CD14-positive monocyte (primary cell): ENCODE measurements around the gene CCR4. TPM values are rescaled to one million over a fixed set of nuclear protein-coding genes. Genes with fewer than 3 reads are reported as not detected.

Experiments
- DNase-seq, 3 donors: peaks; one replicate each; pipeline ENCODE4 v3.0.0-alpha.2; 2011 to 2022
- H2AFZ ChIP-seq: 2 replicates; pipeline ENCODE4 v1.6.0; 2012; ENCODE audit warnings: mild to moderate bottlenecking, low read depth, low read length, inconsistent platforms; ENCODE audit not compliant: insufficient read depth, poor library complexity, severe bottlenecking
- H3K27ac ChIP-seq, 2 donors: 1 replicate in 1 of 2; 2 replicates in 1 of 2; pipeline ENCODE4 v1.5.1; 2012 to 2013; ENCODE audit warnings: low read length in 2 of 2, control low read depth in 1 of 2, inconsistent platforms in 1 of 2, low read depth in 1 of 2, mild to moderate bottlenecking in 1 of 2
- H3K27me3 ChIP-seq, 2 donors: one replicate each; pipeline versions ENCODE4 v1.6.0 to v1.6.1; 2011 to 2013; ENCODE audit warnings: low read length in 2 of 2; ENCODE audit not compliant: control insufficient read depth in 2 of 2, insufficient read depth in 2 of 2
- H3K36me3 ChIP-seq, 2 donors: replicated peaks in 1 of 2; 1 replicate in 1 of 2; 2 replicates in 1 of 2; pipeline versions ENCODE4 v1.5.1 to v1.6.1; 2012 to 2013; ENCODE audit warnings: low read length in 2 of 2, control low read depth in 1 of 2, inconsistent platforms in 1 of 2, mild to moderate bottlenecking in 1 of 2; ENCODE audit not compliant: insufficient read depth in 2 of 2, control insufficient read depth in 1 of 2
- H3K4me1 ChIP-seq, 2 donors: 1 replicate in 1 of 2; 2 replicates in 1 of 2; pipeline versions ENCODE4 v1.5.1 to v1.6.1; 2012 to 2013; ENCODE audit warnings: low read length in 2 of 2, control low read depth in 1 of 2, inconsistent platforms in 1 of 2, mild to moderate bottlenecking in 1 of 2, moderate library complexity in 1 of 2; ENCODE audit not compliant: insufficient read depth in 2 of 2, control insufficient read depth in 1 of 2
- H3K4me2 ChIP-seq: replicated peaks from 2 replicates; pipeline ENCODE3; 2012; ENCODE audit warnings: low read length, moderate library complexity, mild to moderate bottlenecking; ENCODE audit not compliant: poor library complexity, severe bottlenecking; ENCODE audit errors: extremely low read depth
- H3K4me3 ChIP-seq, 3 experiments: fragments of 200-600 bp in 1 of 3; sonication (generic) in 1 of 3; replicated peaks in 1 of 3; 1 replicate in 2 of 3; 2 replicates in 1 of 3; pipeline ENCODE4 v1.5.1; 2011 to 2013; ENCODE audit warnings: low read length in 3 of 3, mild to moderate bottlenecking in 3 of 3, control low read depth in 2 of 3, low read depth in 2 of 3, inconsistent platforms in 1 of 3, moderate library complexity in 1 of 3
- H3K79me2 ChIP-seq: 2 replicates; pipeline ENCODE4 v1.6.0; 2012; ENCODE audit warnings: mild to moderate bottlenecking, control low read depth, inconsistent platforms, low read length, moderate library complexity; ENCODE audit not compliant: insufficient read depth
- H3K9ac ChIP-seq: 2 replicates; pipeline ENCODE4 v1.6.0; 2017; ENCODE audit warnings: low read length, mild to moderate bottlenecking; ENCODE audit not compliant: insufficient read depth, poor library complexity, severe bottlenecking
- H3K9me3 ChIP-seq, 2 donors: replicated peaks in 1 of 2; 1 replicate in 1 of 2; 2 replicates in 1 of 2; pipeline versions ENCODE4 v1.5.1 to v1.6.1; 2012 to 2013; ENCODE audit warnings: low read length in 2 of 2, control low read depth in 1 of 2; ENCODE audit not compliant: control insufficient read depth in 1 of 2, insufficient read depth in 1 of 2
- H4K20me1 ChIP-seq: 2 replicates; pipeline ENCODE4 v1.6.0; 2012; ENCODE audit warnings: mild to moderate bottlenecking, low read length, control low read depth, moderate library complexity; ENCODE audit not compliant: insufficient read depth
- H3K27ac Mint-ChIP-seq, 7 donors: one replicate each; pipeline ENCODE4 v1.8.0; 2020; ENCODE audit warnings: mild to moderate bottlenecking in 7 of 7, mixed read lengths in 7 of 7, moderate library complexity in 6 of 7, inconsistent platforms in 2 of 7
- H3K27me3 Mint-ChIP-seq, 3 donors: one replicate each; pipeline ENCODE4 v1.8.0; 2021 to 2022; ENCODE audit warnings: low read depth in 3 of 3, mild to moderate bottlenecking in 3 of 3, mixed read lengths in 3 of 3, moderate library complexity in 3 of 3, inconsistent platforms in 1 of 3
- H3K36me3 Mint-ChIP-seq, 2 donors: one replicate each; pipeline ENCODE4 v1.8.0; 2020; ENCODE audit warnings: mixed read lengths in 2 of 2, inconsistent platforms in 1 of 2, mild to moderate bottlenecking in 1 of 2
- H3K4me1 Mint-ChIP-seq: one replicate; pipeline ENCODE4 v1.8.0; 2020; ENCODE audit warnings: mild to moderate bottlenecking, mixed read lengths
- H3K4me3 Mint-ChIP-seq, 2 donors: one replicate each; pipeline ENCODE4 v1.8.0; 2020; ENCODE audit warnings: mild to moderate bottlenecking in 2 of 2, mixed read lengths in 2 of 2, moderate library complexity in 1 of 2
- H3K9me3 Mint-ChIP-seq, 7 donors: one replicate each; pipeline ENCODE4 v1.8.0; 2020 to 2022; ENCODE audit warnings: mixed read lengths in 7 of 7, mild to moderate bottlenecking in 6 of 7, moderate library complexity in 6 of 7, inconsistent platforms in 2 of 7
- CTCF ChIP-seq: fragments of 200-600 bp; IDR thresholded peaks from one replicate; pipeline ENCODE4 v1.8.0; 2022; ENCODE audit warnings: antibody characterized with exemption, mild to moderate bottlenecking
- WGBS: methylation state at CpG from one replicate; pipeline ENCODE4 v1.1.5; 2013; ENCODE audit warnings: missing lambda C conversion rate; ENCODE audit not compliant: insufficient coverage; 5-methylcytosine and 5-hydroxymethylcytosine counted together
- intact Hi-C, 2 donors: fragments of 100-400 bp; cut with micrococcal nuclease; formaldehyde crosslinking; loops; one replicate each; pipeline versions ENCODE4 v1.15.0 to v1.15.1; 2023
- polyA plus RNA-seq, 3 donors: library from polyadenylated mRNA; depleted of rRNA in 1 of 3; unstranded in 2 of 3; stranded (reverse) in 1 of 3; fragments of 300-500 nt in 2 of 3; fragments of >200 nt in 1 of 3; fragmentation: Illumina TruSeq in 2 of 3; gene quantifications; 1 replicate in 2 of 3; 2 replicates in 1 of 3; pipeline ENCODE4 v1.2.3, GENCODE V29; 2012 to 2021

The CCR4 gene
- polyA plus RNA-seq, 3 donors = 0.04 TPM; not detected in 2

DNA sequence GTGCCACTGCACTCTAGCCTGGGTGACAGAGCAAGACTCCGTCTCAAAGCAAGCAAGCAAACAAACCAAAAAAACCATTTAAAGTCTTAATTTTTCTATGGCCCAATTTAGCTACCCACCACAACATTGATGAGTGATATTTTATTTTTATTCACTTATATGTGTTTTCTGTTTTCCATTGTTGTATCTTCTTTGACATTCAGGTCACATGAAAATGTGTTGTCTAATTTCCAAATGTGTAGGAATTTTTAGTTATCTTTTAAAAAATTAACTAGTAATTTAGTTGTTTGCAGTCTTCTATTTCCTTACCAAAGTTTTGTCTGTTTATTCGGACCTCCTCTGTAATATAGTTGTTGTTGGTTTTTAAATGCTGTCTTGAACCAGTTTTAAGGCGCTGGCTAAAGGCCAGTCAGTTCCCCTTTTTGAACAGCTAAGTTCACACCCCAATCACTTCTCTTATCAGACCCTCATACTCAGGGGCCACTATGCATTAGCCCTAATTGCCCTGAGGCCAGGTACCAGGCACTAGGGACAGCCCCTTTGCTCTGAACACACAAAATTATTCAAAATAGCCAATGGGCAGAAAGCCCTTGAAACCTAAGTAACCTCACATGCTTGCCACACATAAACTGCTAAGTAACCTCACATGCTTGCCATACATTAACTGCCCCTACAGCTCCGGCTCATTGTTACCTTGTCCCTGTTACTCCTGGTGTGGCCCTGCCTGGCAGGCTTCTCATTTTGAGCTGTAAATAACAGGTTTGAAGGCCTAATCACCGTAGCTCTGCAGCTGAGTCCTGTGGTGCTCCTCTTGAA lies 4.3 kb upstream of the CCR4 start:
- Histone ChIP-seq H3K4me2 (no peak overlapping the region), H4K20me1 (no peaks in the 10 kb centered on the region), H3K9ac (no peak overlapping the region), H3K27ac (no peak overlapping the region), H2AFZ (no peak overlapping the region), H3K27me3 (no peaks in the 10 kb centered on the region), H3K36me3 (no peaks in the 10 kb centered on the region), H3K4me3 (no peak overlapping the region), H3K79me2 (no peaks in the 10 kb centered on the region), H3K4me1 (no peaks in the 10 kb centered on the region), H3K9me3 (no peaks in the 10 kb centered on the region)
- Mint-ChIP-seq H3K27me3 (no peaks in the 10 kb centered on the region), H3K4me3 (no peak overlapping the region), H3K9me3 (peaks cover 0 to 2% (median 0%) of the 10 kb centered on the region in 7 donors), H3K27ac (peak overlapping the region in 1 of 7 donors; percentile 50), H3K4me1 (peaks cover 11% of the 10 kb centered on the region), H3K36me3 (no peaks in the 10 kb centered on the region)
- TF ChIP-seq CTCF = no peak
- WGBS = 50% methylated on average over 2 of the region's 5 CpGs
- DNase-seq = no peak
- intact Hi-C loops = loop anchor here (2.0 to 5.0 kb wide), 3 partner anchors 128 to 426 kb away; no protein-coding TSS in a partner anchor

DNA sequence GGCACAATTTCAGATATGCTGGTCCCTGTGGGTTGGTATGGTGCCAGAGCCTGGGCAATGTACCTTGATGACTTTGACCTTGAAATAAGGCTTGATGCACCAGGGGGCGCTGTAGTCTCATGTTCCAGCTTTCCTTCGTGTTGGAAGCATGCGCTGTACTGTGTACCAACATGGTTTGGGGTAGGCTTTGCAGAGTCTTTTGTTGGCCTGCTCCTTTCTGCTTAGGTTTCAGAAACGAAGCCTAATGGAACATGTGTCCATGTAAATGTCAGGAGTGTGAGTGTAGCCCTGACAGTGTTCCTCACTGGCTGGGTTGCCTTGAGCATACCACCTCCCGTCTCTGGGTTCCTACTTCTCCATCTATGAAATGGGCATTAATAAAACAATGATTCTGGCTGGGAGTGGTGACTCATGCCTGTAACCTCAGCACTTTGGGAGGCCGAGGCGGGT lies 3.6 kb upstream of the CCR4 start:
- no peaks in the 10 kb centered on the region for H3K9me3 ChIP-seq
- WGBS = 39% methylated on average over 5 of the region's 7 CpGs
- no peaks in the 10 kb centered on the region for H3K27me3 ChIP-seq
- TF ChIP-seq CTCF = peak; percentile 89
- H2AFZ ChIP-seq = no peak overlapping the region
- H3K4me3 ChIP-seq = no peak overlapping the region
- no peaks in the 10 kb centered on the region for H3K4me1 ChIP-seq
- no peak overlapping the region for H3K27ac ChIP-seq
- no peaks in the 10 kb centered on the region for H3K36me3 Mint-ChIP-seq
- no peaks in the 10 kb centered on the region for H3K79me2 ChIP-seq
- H3K4me3 Mint-ChIP-seq = no peak overlapping the region
- peaks cover 11% of the 10 kb centered on the region for H3K4me1 Mint-ChIP-seq
- no peaks in the 10 kb centered on the region for H3K36me3 ChIP-seq
- H3K27ac Mint-ChIP-seq = peak overlapping the region in 1 of 7 donors; percentile 50
- H3K4me2 ChIP-seq = no peak overlapping the region
- intact Hi-C loops = loop anchor here (2.0 to 5.0 kb wide), 3 partner anchors 127 to 425 kb away; no protein-coding TSS in a partner anchor
- H4K20me1 ChIP-seq = no peaks in the 10 kb centered on the region
- H3K9me3 Mint-ChIP-seq = peaks cover 0 to 2% (median 0%) of the 10 kb centered on the region in 7 donors
- no peak overlapping the region for H3K9ac ChIP-seq
- H3K27me3 Mint-ChIP-seq = no peaks in the 10 kb centered on the region
- DNase-seq = peak; percentile 60 to 72 (median 67)
